Head of caudate nucleus (tissue), 42 donors: ENCODE results near the gene CNOT4.

Experiments
- DNase-seq, 42 donors: peaks; one replicate each; pipeline versions ENCODE4 v3.0.0 to v3.0.0-alpha.2; 2020 to 2021; ENCODE audit warnings: mixed read lengths in 7 of 42
- intact Hi-C: fragments of 100-400 bp; cut with DNase I; formaldehyde crosslinking; loops from one replicate; pipeline ENCODE4 v1.15.0; 2022

CNOT4 gene

GRCh38 chr7:135316648-135317313 is 193.1 kb downstream of the CNOT4 start:
- intact Hi-C loops, result no loop called here
- no peak for DNase-seq

GRCh38 chr7:135313971-135314370 is 195.9 kb downstream of the CNOT4 start:
- DNase-seq, result peak in 1 of 42 donors; percentile 15
- intact Hi-C loops, result no loop called here
